CD8-positive, alpha-beta memory T cell (primary cell): ENCODE results near the gene RNF123. TPM values are rescaled to one million over a fixed set of nuclear protein-coding genes. Genes with fewer than 3 reads are reported as not detected.
A peak's percentile ranks its signal among the peaks of the same experiment; 100 is the strongest.

ENCODE experiments used
- CTCF ChIA-PET: fragments of 350-600 bp; sonication (Branson Sonifier 250); formaldehyde crosslinking; loops from one replicate; lab custom pipeline; 2021; ENCODE audit warnings: antibody characterized with exemption; lab: Charles Lee
- POLR2A ChIA-PET: fragments of 350-600 bp; sonication (Branson Sonifier 250); formaldehyde crosslinking; loops from one replicate; lab custom pipeline; 2021; ENCODE audit warnings: antibody characterized with exemption; lab: Charles Lee
- DNase-seq, 5 donors: peaks; one replicate each; pipeline versions ENCODE4 v3.0.0 to v3.0.0-alpha.2; 2020 to 2022; ENCODE audit warnings: mixed read lengths in 1 of 5
- H3K27ac ChIP-seq: one replicate; pipeline ENCODE4 v1.7.0; 2013; ENCODE audit warnings: low read depth, mild to moderate bottlenecking, low read length, moderate library complexity
- H3K27me3 ChIP-seq: 2 replicates; pipeline ENCODE4 v1.7.0; 2013; ENCODE audit warnings: low read length, mild to moderate bottlenecking; ENCODE audit not compliant: insufficient read depth, poor library complexity, severe bottlenecking
- H3K36me3 ChIP-seq: 2 replicates; pipeline ENCODE4 v1.7.0; 2013; ENCODE audit warnings: mild to moderate bottlenecking, low read length, moderate library complexity; ENCODE audit not compliant: insufficient read depth
- H3K4me1 ChIP-seq: 2 replicates; pipeline ENCODE4 v1.7.0; 2013; ENCODE audit warnings: mild to moderate bottlenecking, low read length, moderate library complexity; ENCODE audit not compliant: insufficient read depth
- H3K4me3 ChIP-seq: 2 replicates; pipeline ENCODE4 v1.7.0; 2013; ENCODE audit warnings: mild to moderate bottlenecking, low read length
- H3K9me3 ChIP-seq: 2 replicates; pipeline ENCODE4 v1.7.0; 2013; ENCODE audit warnings: mild to moderate bottlenecking, low read length
- H3K27ac Mint-ChIP-seq, 8 donors: one replicate each; pipeline ENCODE4 v1.8.0; 2020 to 2021; ENCODE audit warnings: mixed read lengths in 8 of 8, mild to moderate bottlenecking in 6 of 8, inconsistent platforms in 3 of 8, moderate library complexity in 3 of 8
- H3K27me3 Mint-ChIP-seq, 2 donors: one replicate each; pipeline ENCODE4 v1.8.0; 2020 to 2021; ENCODE audit warnings: mixed read lengths in 2 of 2, mild to moderate bottlenecking in 1 of 2, moderate library complexity in 1 of 2
- H3K36me3 Mint-ChIP-seq, 3 donors: one replicate each; pipeline ENCODE4 v1.8.0; 2020 to 2021; ENCODE audit warnings: mixed read lengths in 3 of 3, inconsistent platforms in 1 of 3, mild to moderate bottlenecking in 1 of 3
- H3K4me1 Mint-ChIP-seq, 3 donors: one replicate each; pipeline ENCODE4 v1.8.0; 2020 to 2021; ENCODE audit warnings: mixed read lengths in 3 of 3, inconsistent platforms in 1 of 3, mild to moderate bottlenecking in 1 of 3
- H3K4me3 Mint-ChIP-seq, 7 donors: one replicate each; pipeline ENCODE4 v1.8.0; 2020 to 2021; ENCODE audit warnings: mixed read lengths in 7 of 7, mild to moderate bottlenecking in 6 of 7, moderate library complexity in 4 of 7, inconsistent platforms in 2 of 7
- H3K9me3 Mint-ChIP-seq, 5 donors: one replicate each; pipeline ENCODE4 v1.8.0; 2020 to 2022; ENCODE audit warnings: mixed read lengths in 5 of 5, mild to moderate bottlenecking in 3 of 5, moderate library complexity in 2 of 5, inconsistent platforms in 1 of 5
- polyA plus RNA-seq: library from polyadenylated mRNA; unstranded; fragments of 300-500 nt; fragmentation: Illumina TruSeq; gene quantifications from one replicate; pipeline ENCODE4 v1.2.3, GENCODE V29; 2021
- total RNA-seq, 2 experiments: library from RNA; stranded (reverse); gene quantifications; one replicate each; pipeline ENCODE4 v1.2.3, GENCODE V29; 2021

The RNF123 gene
- total and polyA plus RNA-seq, 3 experiments from 2014 or later, result 20.7 to 43.7 (median 38.8) TPM

GRCh38 chr3:49668861-49669260 lies 20.5 kb upstream of the RNF123 start:
- H3K27me3 ChIP-seq, result no peaks in the 10 kb centered on the region
- Mint-ChIP-seq H3K27me3 (peaks cover 0 to 3% of the 10 kb centered on the region in 2 donors), H3K4me3 (peak overlapping the region in 1 of 7 donors; percentile 43), H3K9me3 (no peaks in the 10 kb centered on the region), H3K36me3 (peaks cover 0 to 4% (median 0%) of the 10 kb centered on the region in 3 donors), H3K4me1 (peaks cover 13 to 17% (median 13%) of the 10 kb centered on the region in 3 donors), H3K27ac (no peak overlapping the region)
- DNase-seq, result no peak
- H3K27ac ChIP-seq, result no peak overlapping the region
- H3K4me1 ChIP-seq, result peaks cover 7% of the 10 kb centered on the region
- ChIA-PET CTCF (interaction anchor here (0.9 to 2.1 kb wide), 2 partner anchors 106 to 129 kb away, joined by 3 to 19 read pairs; no protein-coding TSS in a partner anchor), POLR2A (no interaction called here)
- no peak overlapping the region for H3K4me3 ChIP-seq
- no peaks in the 10 kb centered on the region for H3K36me3 ChIP-seq
- no peaks in the 10 kb centered on the region for H3K9me3 ChIP-seq

GRCh38 chr3:49669352-49669751 lies 20.0 kb upstream of the RNF123 start:
- H3K9me3 ChIP-seq, result no peaks in the 10 kb centered on the region
- POLR2A ChIA-PET, result no interaction called here
- no peaks in the 10 kb centered on the region for H3K27me3 Mint-ChIP-seq
- H3K4me1 Mint-ChIP-seq, result peaks cover 13 to 19% (median 15%) of the 10 kb centered on the region in 3 donors
- no peaks in the 10 kb centered on the region for H3K27me3 ChIP-seq
- peaks cover 0 to 6% (median 0%) of the 10 kb centered on the region in 3 donors for H3K36me3 Mint-ChIP-seq
- H3K27ac Mint-ChIP-seq, result peak overlapping the region in 1 of 8 donors; percentile 9
- no peak overlapping the region for H3K27ac ChIP-seq
- DNase-seq, result no peak
- no peak overlapping the region for H3K4me3 ChIP-seq
- no peaks in the 10 kb centered on the region for H3K9me3 Mint-ChIP-seq
- H3K4me3 Mint-ChIP-seq, result peak overlapping the region in 1 of 7 donors; percentile 43
- H3K4me1 ChIP-seq, result peaks cover 7% of the 10 kb centered on the region
- no peaks in the 10 kb centered on the region for H3K36me3 ChIP-seq
- CTCF ChIA-PET, result interaction anchor here (0.9 to 2.1 kb wide), 3 partner anchors 106 to 130 kb away, joined by 3 to 19 read pairs (median 3); no protein-coding TSS in a partner anchor

- no peaks in the 10 kb centered on the region for H3K9me3 ChIP-seq
- H3K4me1 ChIP-seq, result peaks cover 21% of the 10 kb centered on the region
- Mint-ChIP-seq H3K27ac (peak overlapping the region in 1 of 8 donors; percentile 43), H3K27me3 (no peaks in the 10 kb centered on the region), H3K36me3 (peaks cover 0 to 15% (median 0%) of the 10 kb centered on the region in 3 donors), H3K4me1 (peaks cover 26 to 35% (median 29%) of the 10 kb centered on the region in 3 donors), H3K9me3 (no peaks in the 10 kb centered on the region), H3K4me3 (no peak overlapping the region)
- H3K36me3 ChIP-seq, result peaks cover 5% of the 10 kb centered on the region
- H3K4me3 ChIP-seq, result no peak overlapping the region
- ChIA-PET CTCF (interaction anchor here (0.8 to 3.3 kb wide), 10 partner anchors 48 to 141 kb away, joined by 3 to 185 read pairs (median 4); partner anchors contain the start of genes AMIGO3 and BSN), POLR2A (interaction anchor here (3.3 kb wide), 1 partner anchor 131 kb away, joined by 28 read pairs; no protein-coding TSS in a partner anchor)
- DNase-seq, result no peak
- no peak overlapping the region for H3K27ac ChIP-seq
- H3K27me3 ChIP-seq, result no peaks in the 10 kb centered on the region
These were observed 18.4 kb upstream of the RNF123 start for GRCh38 chr3:49670940-49671290.

GRCh38 chr3:49671291-49672288 lies 17.8 kb upstream of the RNF123 start:
- CTCF ChIA-PET, result interaction anchor here (0.7 to 3.3 kb wide), 13 partner anchors 8 to 142 kb away, joined by 3 to 185 read pairs (median 4); partner anchors contain the start of genes AMIGO3 and BSN
- Mint-ChIP-seq H3K4me3 (peak overlapping the region; percentile 70 to 81 (median 73)), H3K9me3 (no peaks in the 10 kb centered on the region), H3K4me1 (peaks cover 29 to 41% (median 34%) of the 10 kb centered on the region in 3 donors), H3K36me3 (peaks cover 0 to 22% (median 2%) of the 10 kb centered on the region in 3 donors), H3K27me3 (no peaks in the 10 kb centered on the region), H3K27ac (peak overlapping the region; percentile 12 to 97 (median 72))
- Histone ChIP-seq H3K27me3 (no peaks in the 10 kb centered on the region), H3K9me3 (no peaks in the 10 kb centered on the region), H3K4me1 (peaks cover 27% of the 10 kb centered on the region), H3K4me3 (no peak overlapping the region), H3K27ac (no peak overlapping the region), H3K36me3 (peaks cover 12% of the 10 kb centered on the region)
- peak; percentile 56 to 80 (median 63) for DNase-seq
- POLR2A ChIA-PET, result interaction anchor here (3.3 kb wide), 1 partner anchor 132 kb away, joined by 28 read pairs; no protein-coding TSS in a partner anchor

- ChIA-PET POLR2A (interaction anchor here (0.7 to 3.3 kb wide), 2 partner anchors 133 to 774 kb away, joined by 3 to 28 read pairs; no protein-coding TSS in a partner anchor), CTCF (interaction anchor here (0.7 to 3.3 kb wide), 3 partner anchors 119 to 202 kb away, joined by 3 to 185 read pairs (median 3); partner anchors contain the start of gene BSN)
- H3K4me1 ChIP-seq, result peaks cover 29% of the 10 kb centered on the region
- peak overlapping the region; percentile 93 to 99 (median 94) for H3K4me3 Mint-ChIP-seq
- peaks cover 30 to 50% (median 37%) of the 10 kb centered on the region in 3 donors for H3K4me1 Mint-ChIP-seq
- H3K36me3 Mint-ChIP-seq, result peaks cover 2 to 38% (median 3%) of the 10 kb centered on the region in 3 donors
- no peaks in the 10 kb centered on the region for H3K27me3 Mint-ChIP-seq
- H3K27me3 ChIP-seq, result no peaks in the 10 kb centered on the region
- H3K9me3 ChIP-seq, result no peaks in the 10 kb centered on the region
- H3K9me3 Mint-ChIP-seq, result no peaks in the 10 kb centered on the region
- H3K27ac ChIP-seq, result peak overlapping the region; percentile 80
- peak overlapping the region; percentile 94 to 99 (median 96) for H3K27ac Mint-ChIP-seq
- peak overlapping the region; percentile 84 for H3K4me3 ChIP-seq
- DNase-seq, result peak in 1 of 5 donors; percentile 6
- peaks cover 28% of the 10 kb centered on the region for H3K36me3 ChIP-seq
These were observed 16.1 kb upstream of the RNF123 start for GRCh38 chr3:49673121-49673714.

- Histone ChIP-seq H3K27ac (peak within 1 kb of the TSS; percentile 80), H3K4me3 (peak within 1 kb of the TSS; percentile 84), H3K4me1 (peaks cover 29% of the 10 kb centered on the region), H3K9me3 (no peaks in the 10 kb centered on the region), H3K27me3 (no peaks in the 10 kb centered on the region), H3K36me3 (peaks cover 35% of the 10 kb centered on the region)
- ChIA-PET CTCF (interaction anchor here (0.7 to 4.3 kb wide), 3 partner anchors 119 to 136 kb away, joined by 3 to 185 read pairs (median 21); partner anchors contain the start of gene BSN), POLR2A (interaction anchor here (3.3 kb wide), 1 partner anchor 134 kb away, joined by 28 read pairs; no protein-coding TSS in a partner anchor)
- Mint-ChIP-seq H3K4me1 (peaks cover 30 to 50% (median 38%) of the 10 kb centered on the region in 3 donors), H3K27ac (peak within 1 kb of the TSS; percentile 94 to 99 (median 96)), H3K27me3 (no peaks in the 10 kb centered on the region), H3K9me3 (no peaks in the 10 kb centered on the region), H3K4me3 (peak within 1 kb of the TSS; percentile 93 to 99 (median 94)), H3K36me3 (peaks cover 3 to 44% (median 4%) of the 10 kb centered on the region in 3 donors)
- DNase-seq, result peak; percentile 94 to 99 (median 96)
These were observed 15.5 kb upstream of the RNF123 start, which contains the start of gene APEH for GRCh38 chr3:49673715-49674496. Gene APEH, plus strand, starts transcription at chr3:49674351. Its CDS starts 51 bp downstream, at chr3:49674402.
